DLD1 (cell line): ENCODE data around the gene RNH1.

ENCODE experiments used
- in situ Hi-C: cut with HindIII; loops from 2 replicates; pipeline ENCODE4 v1.10.0; 2017; ENCODE audit warnings: low sequenced_read_pairs

The RNH1 gene

GRCh38 chr11:506995-507726 is at the start of gene RNH1:
RNH1 (minus strand) TSS chr11:507242; CDS start chr11:502162, 5,080 bp downstream.
- in situ Hi-C loops = no loop called here

GRCh38 chr11:555780-556661 is 49.0 kb upstream of the RNH1 start:
- in situ Hi-C loops = no loop called here

- in situ Hi-C loops = no loop called here
Measured at GRCh38 chr11:555227-555779, 48.3 kb upstream of the RNH1 start.

- in situ Hi-C loops = no loop called here
Measured at GRCh38 chr11:554428-555226, 47.6 kb upstream of the RNH1 start.

- in situ Hi-C loops = no loop called here
Measured at GRCh38 chr11:553988-554340, 46.9 kb upstream of the RNH1 start.

- in situ Hi-C loops = no loop called here
Measured at GRCh38 chr11:553083-553987, 46.3 kb upstream of the RNH1 start.

GRCh38 chr11:551596-551995 is 44.6 kb upstream of the RNH1 start:
- in situ Hi-C loops = no loop called here

GRCh38 chr11:551131-551530 is 44.1 kb upstream of the RNH1 start:
- in situ Hi-C loops = no loop called here

- in situ Hi-C loops = no loop called here
Measured at GRCh38 chr11:550746-551085, 43.7 kb upstream of the RNH1 start.

GRCh38 chr11:550021-550745 is 43.1 kb upstream of the RNH1 start:
- in situ Hi-C loops = no loop called here

GRCh38 chr11:548700-549603 is 41.9 kb upstream of the RNH1 start:
- in situ Hi-C loops = no loop called here

- in situ Hi-C loops = no loop called here
Measured at GRCh38 chr11:545171-545570, 38.1 kb upstream of the RNH1 start.

GRCh38 chr11:544817-545166 is 37.8 kb upstream of the RNH1 start:
- in situ Hi-C loops = no loop called here

GRCh38 chr11:541433-541885 is 34.4 kb upstream of the RNH1 start:
- in situ Hi-C loops = no loop called here

- in situ Hi-C loops = no loop called here
Measured at GRCh38 chr11:540583-541432, 33.8 kb upstream of the RNH1 start.

- in situ Hi-C loops = no loop called here
Measured at GRCh38 chr11:539971-540481, 33.0 kb upstream of the RNH1 start.

GRCh38 chr11:538431-539051 is 31.5 kb upstream of the RNH1 start:
- in situ Hi-C loops = no loop called here
